ENCODE results near the gene ATOX1. TPM values are rescaled to one million over a fixed set of nuclear protein-coding genes. Genes with fewer than 3 reads are reported as not detected.

ATOX1 gene
- total and polyA plus RNA-seq, 2 of the 4 experiments (the other 2 are of a cell fraction) = 56.3 to 360 TPM

DNA sequence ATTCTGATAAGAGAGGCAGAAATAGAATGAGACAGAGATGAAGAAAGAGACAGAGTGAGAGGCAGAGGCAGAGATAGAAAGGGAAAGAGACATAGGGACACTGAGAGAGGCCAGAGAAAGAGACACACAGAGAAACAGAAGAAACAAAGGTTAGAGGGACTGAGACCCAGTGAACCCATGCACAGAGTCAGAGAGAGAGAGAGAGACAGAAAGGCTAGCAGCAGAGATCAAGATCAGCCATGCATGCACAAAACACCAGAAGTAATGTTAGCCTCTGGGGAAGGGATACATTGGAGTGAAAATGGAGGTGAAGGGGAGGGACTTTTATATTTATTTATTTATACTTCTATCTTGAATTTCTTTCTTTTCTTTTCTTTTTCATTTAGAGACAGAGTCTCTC lies 57.6 kb downstream of the ATOX1 start:
- CTCF ChIA-PET = no interaction called here
- H3K4me2 ChIP-seq (ENCODE audit: low read depth, low read length) = no peak overlapping the region
- H3K9me3 ChIP-seq (ENCODE audit: control insufficient read depth, insufficient read depth, low read length) = no peaks in the 10 kb centered on the region
- peak overlapping the region; percentile 90 for H3K14ac ChIP-seq (replicated peaks; ENCODE audit: low read depth, low read length)
- BruUV-seq (replicated peaks) = no TSS peak
- H2AK5ac ChIP-seq (ENCODE audit: low read depth, low read length) = 0 out of 2 replicates have a peak overlapping the region, but pooled peaks have one; percentile 5
- peak overlapping the region; percentile 40; the same call in 1 of the 2 replicates for H3K9ac ChIP-seq (ENCODE audit: low read depth, low read length)
- peaks cover 4% of the 10 kb centered on the region for H3K9me1 ChIP-seq (ENCODE audit: insufficient read depth, low read length)
- peaks cover 0 to 13% of the 10 kb centered on the region in 2 experiments; a peak in 2 of 4 replicates for H3K79me1 ChIP-seq (ENCODE audit: low read depth in 1 of 2, low read length in 2 of 2)
- H3K56ac ChIP-seq (ENCODE audit: extremely low read depth, insufficient read depth, low read length) = no peak overlapping the region; the same call in 1 of the 2 replicates
- peak overlapping the region; percentile 29; the same call in 1 of the 2 replicates for H4K91ac ChIP-seq (ENCODE audit: insufficient read depth, low read depth, low read length)
- TF ChIP-seq MXI1 (IDR thresholded peaks at IDR 0.05; ENCODE audit: borderline replicate concordance, low read depth, low read length) (no peak), POLR2A (IDR thresholded peaks at IDR 0.05; ENCODE audit: low read depth, low read length) (no peak), MAFK (IDR thresholded peaks at IDR 0.05; ENCODE audit: low read depth, low read length) (no peak), RCOR1 (IDR thresholded peaks at IDR 0.05; ENCODE audit: insufficient replicate concordance, low read length) (no peak), MAZ (IDR thresholded peaks at IDR 0.05; ENCODE audit: borderline replicate concordance, low read depth, low read length) (no peak), RAD21 (IDR thresholded peaks at IDR 0.05; ENCODE audit: low read length) (no peak), CHD1 (IDR thresholded peaks at IDR 0.05; ENCODE audit: low read depth, low read length) (no peak), BHLHE40 (IDR thresholded peaks at IDR 0.05; ENCODE audit: low read depth, low read length) (no peak), FOS (IDR thresholded peaks at IDR 0.05; ENCODE audit: low read depth, low read length) (no peak), SMC3 (IDR thresholded peaks at IDR 0.05; ENCODE audit: low read depth, low read length) (no peak), NFE2L2 (IDR thresholded peaks at IDR 0.05; ENCODE audit: low read depth, low read length) (no peak), CEBPB (IDR thresholded peaks at IDR 0.05; ENCODE audit: low read depth, low read length) (no peak)
- TF ChIP-seq, protein P1, sequence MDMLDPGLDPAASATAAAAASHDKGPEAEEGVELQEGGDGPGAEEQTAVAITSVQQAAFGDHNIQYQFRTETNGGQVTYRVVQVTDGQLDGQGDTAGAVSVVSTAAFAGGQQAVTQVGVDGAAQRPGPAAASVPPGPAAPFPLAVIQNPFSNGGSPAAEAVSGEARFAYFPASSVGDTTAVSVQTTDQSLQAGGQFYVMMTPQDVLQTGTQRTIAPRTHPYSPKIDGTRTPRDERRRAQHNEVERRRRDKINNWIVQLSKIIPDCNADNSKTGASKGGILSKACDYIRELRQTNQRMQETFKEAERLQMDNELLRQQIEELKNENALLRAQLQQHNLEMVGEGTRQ (IDR thresholded peaks at IDR 0.05; ENCODE audit: low read depth, low read length) = no peak
- TF ChIP-seq, protein P2, sequence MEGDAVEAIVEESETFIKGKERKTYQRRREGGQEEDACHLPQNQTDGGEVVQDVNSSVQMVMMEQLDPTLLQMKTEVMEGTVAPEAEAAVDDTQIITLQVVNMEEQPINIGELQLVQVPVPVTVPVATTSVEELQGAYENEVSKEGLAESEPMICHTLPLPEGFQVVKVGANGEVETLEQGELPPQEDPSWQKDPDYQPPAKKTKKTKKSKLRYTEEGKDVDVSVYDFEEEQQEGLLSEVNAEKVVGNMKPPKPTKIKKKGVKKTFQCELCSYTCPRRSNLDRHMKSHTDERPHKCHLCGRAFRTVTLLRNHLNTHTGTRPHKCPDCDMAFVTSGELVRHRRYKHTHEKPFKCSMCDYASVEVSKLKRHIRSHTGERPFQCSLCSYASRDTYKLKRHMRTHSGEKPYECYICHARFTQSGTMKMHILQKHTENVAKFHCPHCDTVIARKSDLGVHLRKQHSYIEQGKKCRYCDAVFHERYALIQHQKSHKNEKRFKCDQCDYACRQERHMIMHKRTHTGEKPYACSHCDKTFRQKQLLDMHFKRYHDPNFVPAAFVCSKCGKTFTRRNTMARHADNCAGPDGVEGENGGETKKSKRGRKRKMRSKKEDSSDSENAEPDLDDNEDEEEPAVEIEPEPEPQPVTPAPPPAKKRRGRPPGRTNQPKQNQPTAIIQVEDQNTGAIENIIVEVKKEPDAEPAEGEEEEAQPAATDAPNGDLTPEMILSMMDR (conservative IDR thresholded peaks at IDR 0.05; ENCODE audit: low read depth, low read length) = no peak
- TF ChIP-seq, protein P3, sequence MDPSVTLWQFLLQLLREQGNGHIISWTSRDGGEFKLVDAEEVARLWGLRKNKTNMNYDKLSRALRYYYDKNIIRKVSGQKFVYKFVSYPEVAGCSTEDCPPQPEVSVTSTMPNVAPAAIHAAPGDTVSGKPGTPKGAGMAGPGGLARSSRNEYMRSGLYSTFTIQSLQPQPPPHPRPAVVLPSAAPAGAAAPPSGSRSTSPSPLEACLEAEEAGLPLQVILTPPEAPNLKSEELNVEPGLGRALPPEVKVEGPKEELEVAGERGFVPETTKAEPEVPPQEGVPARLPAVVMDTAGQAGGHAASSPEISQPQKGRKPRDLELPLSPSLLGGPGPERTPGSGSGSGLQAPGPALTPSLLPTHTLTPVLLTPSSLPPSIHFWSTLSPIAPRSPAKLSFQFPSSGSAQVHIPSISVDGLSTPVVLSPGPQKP (IDR thresholded peaks at IDR 0.05; ENCODE audit: borderline replicate concordance, low read depth, low read length) = no peak
- H3K23ac ChIP-seq (ENCODE audit: low read depth, low read length) = peak overlapping the region; percentile 77
- peak overlapping the region; percentile 41; the same call in 1 of the 2 replicates for H3K27ac ChIP-seq (ENCODE audit: insufficient read depth, low read length)
- intact Hi-C loops (cut with micrococcal nuclease) (no loop called here), dilution Hi-C loops (cut with HindIII; ENCODE audit: low sequenced_read_pairs, unreplicated experiment) (no loop called here), in situ Hi-C loops (cut with MboI; ENCODE audit: low sequenced_read_pairs) (loop anchor here (5.0 kb wide), 1 partner anchor 36 kb away; no protein-coding TSS in a partner anchor)
- peak overlapping the region; percentile 95 for H2BK120ac ChIP-seq (ENCODE audit: low read depth, low read length)
- ATAC-seq (ENCODE audit: low read depth) (no peak), DNase-seq (no peak)
- H2BK5ac ChIP-seq (ENCODE audit: low read depth, low read length, poor library complexity, severe bottlenecking) = peak overlapping the region; percentile 99
- peaks cover 28% of the 10 kb centered on the region for H3K4me1 ChIP-seq (ENCODE audit: control insufficient read depth, insufficient read depth, low read length)
- peak overlapping the region; percentile 55 for H3K4ac ChIP-seq (ENCODE audit: low read depth, low read length)
- peak overlapping the region; percentile 16; the same call in 1 of the 3 replicates for H2BK15ac ChIP-seq (ENCODE audit: low read depth, low read length)
- POLR2A ChIA-PET (ENCODE audit: unreplicated experiment) = no interaction called here
- peak overlapping the region; percentile 74 for H2BK20ac ChIP-seq (ENCODE audit: low read depth, low read length)
- no peaks in the 10 kb centered on the region for H3K36me3 ChIP-seq (ENCODE audit: control insufficient read depth, insufficient read depth, low read length)
- no peaks in the 10 kb centered on the region for H4K20me1 ChIP-seq (ENCODE audit: insufficient read depth, low read length)
- no peak overlapping the region for H3K4me3 ChIP-seq (ENCODE audit: insufficient read depth, low read depth, low read length)
- peak overlapping the region; percentile 54 for H2AFZ ChIP-seq (replicated peaks; ENCODE audit: low read length, poor library complexity)
- peak overlapping the region; percentile 23 to 81; a peak in 3 of 4 replicates for H4K8ac ChIP-seq (ENCODE audit: low read depth in 2 of 2, low read length in 2 of 2)
- H4K5ac ChIP-seq (ENCODE audit: low read depth, low read length) = peak overlapping the region; percentile 92; the same call in 1 of the 2 replicates
- peak overlapping the region; percentile 88; the same call in 1 of the 2 replicates for H3K18ac ChIP-seq (ENCODE audit: low read depth, low read length)
- no peak overlapping the region for H2AK9ac ChIP-seq (replicated peaks; ENCODE audit: low read depth, low read length, poor library complexity)
- no peaks in the 10 kb centered on the region for H3K27me3 ChIP-seq (ENCODE audit: control insufficient read depth, insufficient read depth, low read length)

All from IMR-90 (cell line).